Measurements from ENCODE around the gene STX8.

GRCh38 chr17:9522074-9522473 is 53.5 kb downstream of the STX8 start:
- TF ChIP-seq POLR2A (IDR thresholded peaks at IDR 0.05; ENCODE audit: low read depth, low read length) (no peak), TAF1 (IDR thresholded peaks at IDR 0.05; ENCODE audit: borderline replicate concordance, low read depth, low read length) (no peak), POLR2AphosphoS5 (IDR thresholded peaks at IDR 0.05; ENCODE audit: low read depth, low read length) (no peak)

Measured in GM12892 (cell line).